ENCODE data around the gene EGLN3.
"Not testable (repeated sequence)": the region's sequence is repeated elsewhere in the genome, so short reads cannot be mapped to it uniquely, and the experiment has no call there.

Gene EGLN3

GRCh38 chr14:33963892-33964291, 13.0 kb upstream of the EGLN3 start:
- no peaks in the 10 kb centered on the region for H3K9me3 ChIP-seq (ENCODE audit: control insufficient read depth, insufficient read depth, low read length)
- no peaks in the 10 kb centered on the region for H3K27me3 ChIP-seq (ENCODE audit: control insufficient read depth, low read length)
- no peaks in the 10 kb centered on the region for H3F3A ChIP-seq (ENCODE audit: control insufficient read depth, insufficient read depth)
- H3K27ac ChIP-seq (ENCODE audit: low read depth, low read length) = no peak overlapping the region
- TF ChIP-seq CTCF (IDR thresholded peaks at IDR 0.05; ENCODE audit: low read depth, low read length, poor library complexity, severe bottlenecking) = no peak
- no peak for TF ChIP-seq EZH2phosphoT487 (IDR thresholded peaks at IDR 0.05; ENCODE audit: borderline replicate concordance, low read length)
- no peak overlapping the region for H3K4me3 ChIP-seq (ENCODE audit: low read length)
- no peaks in the 10 kb centered on the region for H3K36me3 ChIP-seq (ENCODE audit: control insufficient read depth, low read length)
- H3K4me2 ChIP-seq (ENCODE audit: low read length) = no peak overlapping the region
- H4K20me1 ChIP-seq (ENCODE audit: control insufficient read depth, insufficient read depth, low read depth, low read length) = no peaks in the 10 kb centered on the region
- no peaks in the 10 kb centered on the region for H3K4me1 ChIP-seq (ENCODE audit: control insufficient read depth, low read length)
- no peaks in the 10 kb centered on the region for H3K79me2 ChIP-seq (ENCODE audit: control insufficient read depth, low read length)
- no peaks in the 10 kb centered on the region for H3K9me2 ChIP-seq (replicated peaks; ENCODE audit: control insufficient read depth, low read length)

- not testable (repeated sequence) for H3K4me3 ChIP-seq (ENCODE audit: low read length); H3K27ac ChIP-seq (ENCODE audit: low read depth, low read length); H3K9me3 ChIP-seq (ENCODE audit: control insufficient read depth, insufficient read depth, low read length); H3K4me2 ChIP-seq (ENCODE audit: low read length); H3K27me3 ChIP-seq (ENCODE audit: control insufficient read depth, low read length); H3K9me2 ChIP-seq (replicated peaks; ENCODE audit: control insufficient read depth, low read length); H3K79me2 ChIP-seq (ENCODE audit: control insufficient read depth, low read length); H3F3A ChIP-seq (ENCODE audit: control insufficient read depth, insufficient read depth); H3K4me1 ChIP-seq (ENCODE audit: control insufficient read depth, low read length); H4K20me1 ChIP-seq (ENCODE audit: control insufficient read depth, insufficient read depth, low read depth, low read length); H3K36me3 ChIP-seq (ENCODE audit: control insufficient read depth, low read length)
These were observed 11.6 kb upstream of the EGLN3 start for GRCh38 chr14:33962466-33962865.

- Histone ChIP-seq H3K9me2 (replicated peaks; ENCODE audit: control insufficient read depth, low read length) (no peaks in the 10 kb centered on the region), H3K27me3 (ENCODE audit: control insufficient read depth, low read length) (no peaks in the 10 kb centered on the region), H3K36me3 (ENCODE audit: control insufficient read depth, low read length) (no peaks in the 10 kb centered on the region), H3K4me2 (ENCODE audit: low read length) (no peak overlapping the region), H3K4me1 (ENCODE audit: control insufficient read depth, low read length) (no peaks in the 10 kb centered on the region), H3K4me3 (ENCODE audit: low read length) (no peak overlapping the region), H3K9me3 (ENCODE audit: control insufficient read depth, insufficient read depth, low read length) (no peaks in the 10 kb centered on the region), H3K79me2 (ENCODE audit: control insufficient read depth, low read length) (no peaks in the 10 kb centered on the region), H3F3A (ENCODE audit: control insufficient read depth, insufficient read depth) (no peaks in the 10 kb centered on the region), H3K27ac (ENCODE audit: low read depth, low read length) (no peak overlapping the region), H4K20me1 (ENCODE audit: control insufficient read depth, insufficient read depth, low read depth, low read length) (no peaks in the 10 kb centered on the region)
- no peak for TF ChIP-seq EZH2phosphoT487 (IDR thresholded peaks at IDR 0.05; ENCODE audit: borderline replicate concordance, low read length)
- TF ChIP-seq CTCF (IDR thresholded peaks at IDR 0.05; ENCODE audit: low read depth, low read length, poor library complexity, severe bottlenecking) = no peak
These were observed 11.1 kb upstream of the EGLN3 start for GRCh38 chr14:33962016-33962415.

GRCh38 chr14:33959692-33960151, 8.8 kb upstream of the EGLN3 start:
- Histone ChIP-seq H3K27ac (ENCODE audit: low read depth, low read length) (no peak overlapping the region), H3K4me1 (ENCODE audit: control insufficient read depth, low read length) (no peaks in the 10 kb centered on the region), H3K9me2 (replicated peaks; ENCODE audit: control insufficient read depth, low read length) (no peaks in the 10 kb centered on the region), H3K79me2 (ENCODE audit: control insufficient read depth, low read length) (no peaks in the 10 kb centered on the region), H3K27me3 (ENCODE audit: control insufficient read depth, low read length) (no peaks in the 10 kb centered on the region), H3K9me3 (ENCODE audit: control insufficient read depth, insufficient read depth, low read length) (no peaks in the 10 kb centered on the region), H3K4me3 (ENCODE audit: low read length) (no peak overlapping the region), H3K36me3 (ENCODE audit: control insufficient read depth, low read length) (no peaks in the 10 kb centered on the region), H3F3A (ENCODE audit: control insufficient read depth, insufficient read depth) (no peaks in the 10 kb centered on the region), H3K4me2 (ENCODE audit: low read length) (no peak overlapping the region), H4K20me1 (ENCODE audit: control insufficient read depth, insufficient read depth, low read depth, low read length) (no peaks in the 10 kb centered on the region)
- no peak for TF ChIP-seq EZH2phosphoT487 (IDR thresholded peaks at IDR 0.05; ENCODE audit: borderline replicate concordance, low read length)
- TF ChIP-seq CTCF (IDR thresholded peaks at IDR 0.05; ENCODE audit: low read depth, low read length, poor library complexity, severe bottlenecking) = no peak

All from DOHH2 (cell line).